Measurements from ENCODE around the gene COL4A2.

- TF ChIP-seq POLR2A (IDR thresholded peaks at IDR 0.05) = no peak
- TF ChIP-seq CTCF (IDR thresholded peaks at IDR 0.05) = no peak
These were observed 221.8 kb downstream of the COL4A2 start for GRCh38 chr13:110528911-110529310.
